ENCODE measurements around the gene SUN2. TPM values are rescaled to one million over a fixed set of nuclear protein-coding genes. Genes with fewer than 3 reads are reported as not detected.

SUN2 gene
- total and polyA plus RNA-seq, 10 of the 15 experiments (the other 5 are each of a cell fraction or from before 2014, with no cell fraction given): 0.18 to 107 (median 35.9) TPM

- FAIRE-seq: no peak
- Histone ChIP-seq H3K27ac (ENCODE audit: control insufficient read depth, insufficient read depth) (no peak overlapping the region), H3K27me3 (replicated peaks in 1 of 2; ENCODE audit: control insufficient read depth in 2 of 2, insufficient read depth in 2 of 2, low read length in 1 of 2) (no peaks in the 10 kb centered on the region), H3K4me1 (ENCODE audit: control insufficient read depth, insufficient read depth, low read length) (no peaks in the 10 kb centered on the region; the same call in 1 of the 2 replicates), H3K4me2 (ENCODE audit: control insufficient read depth, insufficient read depth) (no peak overlapping the region), H3K9me3 (replicated peaks; ENCODE audit: control insufficient read depth, insufficient read depth, low read length) (no peaks in the 10 kb centered on the region), H4K20me1 (ENCODE audit: control insufficient read depth, insufficient read depth) (no peaks in the 10 kb centered on the region), H3K36me3 (ENCODE audit: control insufficient read depth in 2 of 2, insufficient read depth in 2 of 2, low read length in 1 of 2) (peaks cover 9 to 13% of the 10 kb centered on the region in 2 experiments; a peak in 3 of 4 replicates), H3K9ac (ENCODE audit: control insufficient read depth, insufficient read depth, low read length) (no peak overlapping the region), H3K4me3 (no peak overlapping the region), H3K79me2 (ENCODE audit: control insufficient read depth, insufficient read depth, low read length) (peaks cover 1% of the 10 kb centered on the region), H2AFZ (ENCODE audit: control insufficient read depth, low read depth, low read length) (no peak overlapping the region)
- POLR2A ChIA-PET: interaction anchor here (1.0 kb wide), 1 partner anchor 9 kb away, joined by 5 read pairs; no protein-coding TSS in a partner anchor
- in situ Hi-C loops (cut with MboI) (no loop called here), intact Hi-C loops (cut with micrococcal nuclease; ENCODE audit: unreplicated experiment) (no loop called here)
- SMC1A ChIA-PET (ENCODE audit: uncharacterized antibody, unreplicated experiment): interaction anchor here (1.3 kb wide), 1 partner anchor 17 kb away, joined by 4 read pairs; no protein-coding TSS in a partner anchor
- RAD21 ChIA-PET (ENCODE audit: unreplicated experiment): no interaction called here
- BruUV-seq (replicated peaks): no TSS peak
- 100% methylated on average over 1 of the region's 1 CpG for WGBS (ENCODE audit: insufficient coverage, insufficient replicate concordance, low lambda C conversion rate, missing lambda C conversion rate)
- CTCF ChIA-PET: interaction anchor here (0.6 kb wide), 1 partner anchor 40 kb away, joined by 3 read pairs; no protein-coding TSS in a partner anchor
- no peak for ATAC-seq
- no peak for DNase-seq (ENCODE audit: low read depth, low spot score)
- TF ChIP-seq, protein P1, sequence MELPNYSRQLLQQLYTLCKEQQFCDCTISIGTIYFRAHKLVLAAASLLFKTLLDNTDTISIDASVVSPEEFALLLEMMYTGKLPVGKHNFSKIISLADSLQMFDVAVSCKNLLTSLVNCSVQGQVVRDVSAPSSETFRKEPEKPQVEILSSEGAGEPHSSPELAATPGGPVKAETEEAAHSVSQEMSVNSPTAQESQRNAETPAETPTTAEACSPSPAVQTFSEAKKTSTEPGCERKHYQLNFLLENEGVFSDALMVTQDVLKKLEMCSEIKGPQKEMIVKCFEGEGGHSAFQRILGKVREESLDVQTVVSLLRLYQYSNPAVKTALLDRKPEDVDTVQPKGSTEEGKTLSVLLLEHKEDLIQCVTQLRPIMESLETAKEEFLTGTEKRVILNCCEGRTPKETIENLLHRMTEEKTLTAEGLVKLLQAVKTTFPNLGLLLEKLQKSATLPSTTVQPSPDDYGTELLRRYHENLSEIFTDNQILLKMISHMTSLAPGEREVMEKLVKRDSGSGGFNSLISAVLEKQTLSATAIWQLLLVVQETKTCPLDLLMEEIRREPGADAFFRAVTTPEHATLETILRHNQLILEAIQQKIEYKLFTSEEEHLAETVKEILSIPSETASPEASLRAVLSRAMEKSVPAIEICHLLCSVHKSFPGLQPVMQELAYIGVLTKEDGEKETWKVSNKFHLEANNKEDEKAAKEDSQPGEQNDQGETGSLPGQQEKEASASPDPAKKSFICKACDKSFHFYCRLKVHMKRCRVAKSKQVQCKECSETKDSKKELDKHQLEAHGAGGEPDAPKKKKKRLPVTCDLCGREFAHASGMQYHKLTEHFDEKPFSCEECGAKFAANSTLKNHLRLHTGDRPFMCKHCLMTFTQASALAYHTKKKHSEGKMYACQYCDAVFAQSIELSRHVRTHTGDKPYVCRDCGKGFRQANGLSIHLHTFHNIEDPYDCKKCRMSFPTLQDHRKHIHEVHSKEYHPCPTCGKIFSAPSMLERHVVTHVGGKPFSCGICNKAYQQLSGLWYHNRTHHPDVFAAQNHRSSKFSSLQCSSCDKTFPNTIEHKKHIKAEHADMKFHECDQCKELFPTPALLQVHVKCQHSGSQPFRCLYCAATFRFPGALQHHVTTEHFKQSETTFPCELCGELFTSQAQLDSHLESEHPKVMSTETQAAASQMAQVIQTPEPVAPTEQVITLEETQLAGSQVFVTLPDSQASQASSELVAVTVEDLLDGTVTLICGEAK (IDR thresholded peaks at IDR 0.05; ENCODE audit: borderline replicate concordance): no peak
- TF ChIP-seq, protein P2, sequence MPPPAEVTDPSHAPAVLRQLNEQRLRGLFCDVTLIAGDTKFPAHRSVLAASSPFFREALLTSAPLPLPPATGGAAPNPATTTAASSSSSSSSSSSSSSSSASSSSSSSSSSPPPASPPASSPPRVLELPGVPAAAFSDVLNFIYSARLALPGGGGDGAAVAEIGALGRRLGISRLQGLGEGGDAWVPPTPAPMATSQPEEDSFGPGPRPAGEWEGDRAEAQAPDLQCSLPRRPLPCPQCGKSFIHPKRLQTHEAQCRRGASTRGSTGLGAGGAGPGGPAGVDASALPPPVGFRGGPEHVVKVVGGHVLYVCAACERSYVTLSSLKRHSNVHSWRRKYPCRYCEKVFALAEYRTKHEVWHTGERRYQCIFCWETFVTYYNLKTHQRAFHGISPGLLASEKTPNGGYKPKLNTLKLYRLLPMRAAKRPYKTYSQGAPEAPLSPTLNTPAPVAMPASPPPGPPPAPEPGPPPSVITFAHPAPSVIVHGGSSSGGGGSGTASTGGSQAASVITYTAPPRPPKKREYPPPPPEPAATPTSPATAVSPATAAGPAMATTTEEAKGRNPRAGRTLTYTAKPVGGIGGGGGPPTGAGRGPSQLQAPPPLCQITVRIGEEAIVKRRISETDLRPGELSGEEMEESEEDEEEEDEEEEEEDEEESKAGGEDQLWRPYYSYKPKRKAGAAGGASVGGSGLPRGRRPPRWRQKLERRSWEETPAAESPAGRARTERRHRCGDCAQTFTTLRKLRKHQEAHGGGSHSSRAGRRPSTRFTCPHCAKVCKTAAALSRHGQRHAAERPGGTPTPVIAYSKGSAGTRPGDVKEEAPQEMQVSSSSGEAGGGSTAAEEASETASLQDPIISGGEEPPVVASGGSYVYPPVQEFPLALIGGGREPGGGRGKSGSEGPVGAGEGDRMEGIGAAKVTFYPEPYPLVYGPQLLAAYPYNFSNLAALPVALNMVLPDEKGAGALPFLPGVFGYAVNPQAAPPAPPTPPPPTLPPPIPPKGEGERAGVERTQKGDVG (CRISPR knock-in tag; IDR thresholded peaks at IDR 0.05): no peak
- TF ChIP-seq PBX3 (IDR thresholded peaks at IDR 0.05; ENCODE audit: insufficient replicate concordance, low read depth, low read length) (no peak), SREBF2 (IDR thresholded peaks at IDR 0.05; ENCODE audit: low read length) (no peak), ZNF274 (IDR thresholded peaks at IDR 0.05; ENCODE audit: insufficient read depth, insufficient read length) (no peak), ZSCAN29 (IDR thresholded peaks at IDR 0.05) (no peak), HDGF (IDR thresholded peaks at IDR 0.05) (no peak), CBFB (IDR thresholded peaks at IDR 0.05; ENCODE audit: low read depth) (no peak)
- TF ChIP-seq, protein P3, sequence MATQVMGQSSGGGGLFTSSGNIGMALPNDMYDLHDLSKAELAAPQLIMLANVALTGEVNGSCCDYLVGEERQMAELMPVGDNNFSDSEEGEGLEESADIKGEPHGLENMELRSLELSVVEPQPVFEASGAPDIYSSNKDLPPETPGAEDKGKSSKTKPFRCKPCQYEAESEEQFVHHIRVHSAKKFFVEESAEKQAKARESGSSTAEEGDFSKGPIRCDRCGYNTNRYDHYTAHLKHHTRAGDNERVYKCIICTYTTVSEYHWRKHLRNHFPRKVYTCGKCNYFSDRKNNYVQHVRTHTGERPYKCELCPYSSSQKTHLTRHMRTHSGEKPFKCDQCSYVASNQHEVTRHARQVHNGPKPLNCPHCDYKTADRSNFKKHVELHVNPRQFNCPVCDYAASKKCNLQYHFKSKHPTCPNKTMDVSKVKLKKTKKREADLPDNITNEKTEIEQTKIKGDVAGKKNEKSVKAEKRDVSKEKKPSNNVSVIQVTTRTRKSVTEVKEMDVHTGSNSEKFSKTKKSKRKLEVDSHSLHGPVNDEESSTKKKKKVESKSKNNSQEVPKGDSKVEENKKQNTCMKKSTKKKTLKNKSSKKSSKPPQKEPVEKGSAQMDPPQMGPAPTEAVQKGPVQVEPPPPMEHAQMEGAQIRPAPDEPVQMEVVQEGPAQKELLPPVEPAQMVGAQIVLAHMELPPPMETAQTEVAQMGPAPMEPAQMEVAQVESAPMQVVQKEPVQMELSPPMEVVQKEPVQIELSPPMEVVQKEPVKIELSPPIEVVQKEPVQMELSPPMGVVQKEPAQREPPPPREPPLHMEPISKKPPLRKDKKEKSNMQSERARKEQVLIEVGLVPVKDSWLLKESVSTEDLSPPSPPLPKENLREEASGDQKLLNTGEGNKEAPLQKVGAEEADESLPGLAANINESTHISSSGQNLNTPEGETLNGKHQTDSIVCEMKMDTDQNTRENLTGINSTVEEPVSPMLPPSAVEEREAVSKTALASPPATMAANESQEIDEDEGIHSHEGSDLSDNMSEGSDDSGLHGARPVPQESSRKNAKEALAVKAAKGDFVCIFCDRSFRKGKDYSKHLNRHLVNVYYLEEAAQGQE (IDR thresholded peaks at IDR 0.05; ENCODE audit: low read depth, low read length): no peak
- TF ChIP-seq, protein P4, sequence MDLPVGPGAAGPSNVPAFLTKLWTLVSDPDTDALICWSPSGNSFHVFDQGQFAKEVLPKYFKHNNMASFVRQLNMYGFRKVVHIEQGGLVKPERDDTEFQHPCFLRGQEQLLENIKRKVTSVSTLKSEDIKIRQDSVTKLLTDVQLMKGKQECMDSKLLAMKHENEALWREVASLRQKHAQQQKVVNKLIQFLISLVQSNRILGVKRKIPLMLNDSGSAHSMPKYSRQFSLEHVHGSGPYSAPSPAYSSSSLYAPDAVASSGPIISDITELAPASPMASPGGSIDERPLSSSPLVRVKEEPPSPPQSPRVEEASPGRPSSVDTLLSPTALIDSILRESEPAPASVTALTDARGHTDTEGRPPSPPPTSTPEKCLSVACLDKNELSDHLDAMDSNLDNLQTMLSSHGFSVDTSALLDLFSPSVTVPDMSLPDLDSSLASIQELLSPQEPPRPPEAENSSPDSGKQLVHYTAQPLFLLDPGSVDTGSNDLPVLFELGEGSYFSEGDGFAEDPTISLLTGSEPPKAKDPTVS (IDR thresholded peaks at IDR 0.05; ENCODE audit: low read depth, low read length): no peak
Measured at GRCh38 chr22:38689651-38690050, 66.1 kb downstream of the SUN2 start.

All from GM12878 (cell line).